HUES64 (cell line): ENCODE results near the gene UNC45A.

Experiments used
- H3K27ac ChIP-seq: 2 replicates; pipeline ENCODE4 v1.7.0; 2013; ENCODE audit warnings: low read depth, low read length, inconsistent platforms
- H3K27me3 ChIP-seq: 2 replicates; pipeline ENCODE4 v1.6.1; 2013; ENCODE audit warnings: mild to moderate bottlenecking, low read length; ENCODE audit not compliant: insufficient read depth
- H3K36me3 ChIP-seq: 2 replicates; pipeline ENCODE4 v1.6.1; 2013; ENCODE audit warnings: mild to moderate bottlenecking, low read length; ENCODE audit not compliant: insufficient read depth
- H3K4me1 ChIP-seq: 2 replicates; pipeline ENCODE4 v1.6.1; 2013; ENCODE audit warnings: mild to moderate bottlenecking, low read length, moderate library complexity; ENCODE audit not compliant: insufficient read depth
- H3K4me3 ChIP-seq: 2 replicates; pipeline ENCODE4 v1.5.1; 2013; ENCODE audit warnings: mild to moderate bottlenecking, low read length, moderate library complexity
- H3K9ac ChIP-seq: 2 replicates; pipeline ENCODE4 v1.6.1; 2013; ENCODE audit warnings: mild to moderate bottlenecking, low read depth, low read length
- H3K9me3 ChIP-seq: 2 replicates; pipeline ENCODE4 v1.6.1; 2013; ENCODE audit warnings: low read depth, low read length; ENCODE audit not compliant: insufficient read depth
- WGBS: fragments of 150-250, 120-280 bp; methylation state at CpG from one replicate; pipeline ENCODE4 v1.1.7; 2013; ENCODE audit warnings: missing lambda C conversion rate; 5-methylcytosine and 5-hydroxymethylcytosine counted together

The UNC45A gene

GRCh38 chr15:90959894-90960293 is 24.8 kb downstream of the UNC45A start:
- WGBS: 92% methylated on average over 5 of the region's 5 CpGs
- H3K27ac ChIP-seq: no peak overlapping the region
- H3K9me3 ChIP-seq: no peaks in the 10 kb centered on the region
- no peak overlapping the region for H3K4me3 ChIP-seq
- H3K9ac ChIP-seq: no peak overlapping the region
- no peaks in the 10 kb centered on the region for H3K27me3 ChIP-seq
- peaks cover 51% of the 10 kb centered on the region for H3K36me3 ChIP-seq
- peaks cover 9% of the 10 kb centered on the region; the same call in 1 of the 2 replicates for H3K4me1 ChIP-seq

DNA sequence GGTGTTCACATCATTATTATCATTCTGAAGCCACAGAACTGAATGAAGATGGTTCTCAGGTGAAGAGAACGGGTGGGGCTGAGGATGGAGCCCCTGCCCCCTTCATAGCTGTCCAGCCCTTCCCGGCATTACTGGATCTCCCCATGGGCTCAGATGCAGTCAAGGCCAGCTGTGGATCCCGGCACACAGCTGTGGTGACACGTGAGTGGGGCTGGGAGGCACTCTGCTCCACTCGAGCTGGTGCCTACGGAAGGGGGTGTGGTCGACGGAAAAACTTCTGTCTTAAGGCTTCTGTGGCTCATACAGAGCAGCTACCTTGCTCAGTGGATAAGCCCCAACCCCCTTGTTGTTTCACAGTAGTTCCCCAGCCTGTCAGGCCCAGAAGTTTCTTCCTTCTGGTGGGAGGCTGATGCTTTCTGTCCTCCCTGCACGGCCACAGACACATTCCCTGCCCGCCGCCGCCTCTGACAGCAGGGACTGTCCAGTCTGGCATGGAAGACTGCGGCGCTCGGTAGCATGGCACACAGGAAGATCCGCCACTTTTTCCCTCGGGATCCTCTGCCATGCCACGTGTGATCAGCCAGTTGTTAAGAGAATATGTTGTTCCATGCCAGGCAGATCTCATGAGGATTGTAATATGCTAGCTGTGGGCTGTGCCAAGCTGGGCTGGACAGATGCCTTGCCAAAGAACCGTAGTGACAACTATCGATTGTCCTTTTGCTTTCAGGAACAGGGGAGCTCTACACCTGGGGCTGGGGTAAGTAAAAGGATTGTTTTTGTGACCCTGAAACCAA is 25.4 kb downstream of the UNC45A start:
- peaks cover 55% of the 10 kb centered on the region for H3K36me3 ChIP-seq

DNA sequence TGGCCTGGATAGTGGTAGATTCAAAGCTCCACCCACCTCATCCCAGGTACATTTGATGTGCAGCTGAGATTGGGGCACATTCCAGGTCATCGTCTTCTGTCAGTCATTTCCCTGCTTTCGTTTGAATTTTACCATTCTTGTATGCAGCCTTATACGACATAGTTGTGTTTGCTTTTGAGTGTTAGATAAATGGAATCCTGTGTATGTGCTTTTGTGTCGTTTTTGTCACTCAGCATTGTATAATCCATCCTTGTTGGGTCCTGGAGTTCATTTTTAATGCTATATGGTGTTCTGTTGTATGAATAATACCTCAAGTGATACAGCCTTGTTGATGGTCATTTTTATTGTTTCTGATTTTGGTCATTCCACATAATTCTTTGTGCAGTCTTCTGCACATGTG is 26.9 kb downstream of the UNC45A start:
- Histone ChIP-seq H3K27me3 (no peaks in the 10 kb centered on the region), H3K4me1 (no peaks in the 10 kb centered on the region), H3K9me3 (no peaks in the 10 kb centered on the region), H3K36me3 (peaks cover 70% of the 10 kb centered on the region), H3K4me3 (no peak overlapping the region), H3K27ac (no peak overlapping the region), H3K9ac (no peak overlapping the region)
- 93% methylated on average over 4 of the region's 4 CpGs for WGBS

More for the DNA sequence above, 25.4 kb downstream of the UNC45A start:
- 95% methylated on average over 20 of the region's 20 CpGs for WGBS
- Histone ChIP-seq H3K4me1 (peaks cover 9% of the 10 kb centered on the region; the same call in 1 of the 2 replicates), H3K9me3 (no peaks in the 10 kb centered on the region), H3K4me3 (no peak overlapping the region), H3K27ac (no peak overlapping the region), H3K9ac (no peak overlapping the region), H3K27me3 (no peaks in the 10 kb centered on the region)

GRCh38 chr15:90966262-90966661 is 31.2 kb downstream of the UNC45A start:
- WGBS: 92% methylated on average over 9 of the region's 9 CpGs
- Histone ChIP-seq H3K9ac (no peak overlapping the region), H3K4me1 (no peaks in the 10 kb centered on the region)

DNA sequence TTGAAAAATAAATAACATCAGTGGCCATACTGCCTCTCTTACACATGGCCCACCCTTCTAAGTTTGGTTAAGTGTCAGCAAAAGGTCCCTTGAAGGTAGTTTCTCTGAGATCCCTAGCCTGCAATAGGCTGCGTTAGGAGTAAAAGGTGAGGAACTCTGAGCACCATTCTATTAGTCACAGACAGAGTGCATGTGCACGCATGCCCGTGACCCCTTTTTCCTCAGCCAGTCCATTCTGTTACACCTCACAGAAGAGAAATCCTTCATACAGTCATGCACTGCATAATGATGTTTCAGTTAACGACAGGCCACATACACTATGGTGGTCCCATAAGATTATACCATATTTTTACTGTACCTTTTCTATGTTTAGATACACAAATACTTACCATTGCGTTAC is 32.1 kb downstream of the UNC45A start:
- H3K36me3 ChIP-seq: peaks cover 94% of the 10 kb centered on the region
- H3K9ac ChIP-seq: no peak overlapping the region
- no peaks in the 10 kb centered on the region for H3K9me3 ChIP-seq
- no peak overlapping the region for H3K4me3 ChIP-seq
- no peaks in the 10 kb centered on the region for H3K4me1 ChIP-seq
- no peak overlapping the region for H3K27ac ChIP-seq
- no peaks in the 10 kb centered on the region for H3K27me3 ChIP-seq
- WGBS: 95% methylated on average over 5 of the region's 5 CpGs

More at GRCh38 chr15:90966262-90966661, 31.2 kb downstream of the UNC45A start:
- no peaks in the 10 kb centered on the region for H3K9me3 ChIP-seq
- no peaks in the 10 kb centered on the region for H3K27me3 ChIP-seq
- H3K27ac ChIP-seq: no peak overlapping the region
- H3K36me3 ChIP-seq: peaks cover 96% of the 10 kb centered on the region
- H3K4me3 ChIP-seq: no peak overlapping the region

- no peaks in the 10 kb centered on the region for H3K27me3 ChIP-seq
- 92% methylated on average over 1 of the region's 1 CpG for WGBS
- peaks cover 93% of the 10 kb centered on the region for H3K36me3 ChIP-seq
- H3K4me3 ChIP-seq: no peak overlapping the region
- H3K27ac ChIP-seq: no peak overlapping the region
- H3K9me3 ChIP-seq: no peaks in the 10 kb centered on the region
- H3K9ac ChIP-seq: no peak overlapping the region
- H3K4me1 ChIP-seq: no peaks in the 10 kb centered on the region
These were observed 33.3 kb downstream of the UNC45A start for GRCh38 chr15:90968434-90968833.

GRCh38 chr15:90970274-90970673 is 35.2 kb downstream of the UNC45A start:
- no peak overlapping the region for H3K9ac ChIP-seq
- H3K27me3 ChIP-seq: no peaks in the 10 kb centered on the region
- no peak overlapping the region for H3K27ac ChIP-seq
- H3K4me3 ChIP-seq: no peak overlapping the region
- 93% methylated on average over 7 of the region's 7 CpGs for WGBS
- H3K4me1 ChIP-seq: no peaks in the 10 kb centered on the region
- no peaks in the 10 kb centered on the region for H3K9me3 ChIP-seq
- peaks cover 97% of the 10 kb centered on the region for H3K36me3 ChIP-seq

DNA sequence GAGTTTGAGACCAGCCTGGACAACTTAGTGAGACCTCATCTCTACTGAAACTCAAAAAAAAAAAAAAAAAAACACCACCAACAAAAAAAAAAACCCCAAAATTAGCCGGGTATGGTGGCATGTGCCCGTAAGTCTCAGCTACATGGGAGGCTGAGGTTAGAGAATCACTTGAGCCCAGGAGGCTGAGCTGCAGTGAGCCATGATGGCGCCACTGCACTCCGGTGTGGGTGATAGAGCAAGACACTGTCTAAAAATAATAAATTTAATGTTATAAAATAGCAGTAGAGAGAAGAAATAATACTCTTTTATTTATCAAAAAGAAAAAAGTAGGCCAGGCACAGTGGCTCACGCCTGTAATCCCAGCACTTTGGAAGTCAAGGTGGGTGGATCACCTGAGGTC is 37.0 kb downstream of the UNC45A start:
- no peaks in the 10 kb centered on the region for H3K4me1 ChIP-seq
- H3K27ac ChIP-seq: no peak overlapping the region
- over 99% methylated on average over 5 of the region's 5 CpGs for WGBS
- H3K4me3 ChIP-seq: no peak overlapping the region
- no peaks in the 10 kb centered on the region for H3K9me3 ChIP-seq
- no peak overlapping the region for H3K9ac ChIP-seq
- peaks cover 96% of the 10 kb centered on the region for H3K36me3 ChIP-seq
- H3K27me3 ChIP-seq: no peaks in the 10 kb centered on the region

- no peak overlapping the region for H3K9ac ChIP-seq
- no peaks in the 10 kb centered on the region for H3K4me1 ChIP-seq
- no peak overlapping the region for H3K27ac ChIP-seq
- H3K4me3 ChIP-seq: no peak overlapping the region
- H3K27me3 ChIP-seq: no peaks in the 10 kb centered on the region
- 97% methylated on average over 21 of the region's 21 CpGs for WGBS
- H3K9me3 ChIP-seq: no peaks in the 10 kb centered on the region
- H3K36me3 ChIP-seq: peaks cover 94% of the 10 kb centered on the region
These were observed 39.1 kb downstream of the UNC45A start for GRCh38 chr15:90974216-90974615.

DNA sequence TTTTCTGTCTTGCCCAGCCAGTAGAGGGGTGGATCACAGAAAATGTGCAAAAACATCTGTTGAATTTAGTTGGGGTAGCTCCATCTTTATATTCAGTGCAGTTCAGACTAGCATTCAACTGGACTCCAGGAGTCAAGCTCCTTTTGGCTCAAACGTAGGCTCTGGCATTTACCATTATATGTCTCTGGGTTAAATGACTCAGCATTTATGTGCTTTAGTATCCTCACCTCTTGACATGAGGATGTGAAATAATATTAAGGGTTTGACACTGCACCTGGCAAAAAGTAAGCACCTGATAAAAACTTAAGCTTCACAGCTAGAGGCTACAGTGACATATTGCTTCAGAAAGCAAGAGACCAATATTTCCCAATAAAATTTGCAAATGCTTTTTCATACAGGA is 44.5 kb downstream of the UNC45A start:
- H3K9me3 ChIP-seq: no peaks in the 10 kb centered on the region
- 87% methylated on average over 1 of the region's 1 CpG for WGBS
- H3K4me1 ChIP-seq: no peaks in the 10 kb centered on the region
- H3K36me3 ChIP-seq: peaks cover 97% of the 10 kb centered on the region
- no peak overlapping the region for H3K27ac ChIP-seq
- H3K4me3 ChIP-seq: no peak overlapping the region
- H3K27me3 ChIP-seq: no peaks in the 10 kb centered on the region
- no peak overlapping the region for H3K9ac ChIP-seq

- 96% methylated on average over 6 of the region's 6 CpGs for WGBS
- H3K4me1 ChIP-seq: no peaks in the 10 kb centered on the region
- H3K36me3 ChIP-seq: peaks cover 84% of the 10 kb centered on the region
- no peak overlapping the region for H3K27ac ChIP-seq
- no peak overlapping the region for H3K9ac ChIP-seq
- no peaks in the 10 kb centered on the region for H3K9me3 ChIP-seq
- no peaks in the 10 kb centered on the region for H3K27me3 ChIP-seq
- H3K4me3 ChIP-seq: no peak overlapping the region
These were observed 46.6 kb downstream of the UNC45A start for GRCh38 chr15:90981681-90982080.
